OCI-LY3 (cell line): Measurements from ENCODE around the gene OGG1.

ENCODE experiments used
- CTCF ChIP-seq: fragments of 200-600, 300-600 bp; sonication (generic); IDR thresholded peaks from 2 replicates; pipeline ENCODE4 v1.5.1; 2014; ENCODE audit warnings: antibody characterized with exemption, low read length, low read depth
- EZH2phosphoT487 ChIP-seq: fragments of 200-600 bp; shearing (Covaris generic); IDR thresholded peaks from 2 replicates; pipeline ENCODE4 v1.6.1; 2018; ENCODE audit warnings: antibody characterized with exemption, mixed run types, low read depth

GRCh38 chr3:9795207-9795606 is 45.5 kb downstream of the OGG1 start:
- TF ChIP-seq CTCF (no peak), EZH2phosphoT487 (no peak)
